ENCODE measurements around the gene APAF1.
A peak's percentile ranks its signal among the peaks of the same experiment; 100 is the strongest.

APAF1 gene

GRCh38 chr12:98770230-98770629, 125.1 kb downstream of the APAF1 start (continued):
- no peak for TF ChIP-seq ZNF398 (tag by site-specific recombination; IDR thresholded peaks at IDR 0.05)
- TF ChIP-seq PRDM6 (tag by site-specific recombination; IDR thresholded peaks at IDR 0.05): peak; percentile 58
- TF ChIP-seq ZNF585B (tag by site-specific recombination; IDR thresholded peaks at IDR 0.05): no peak
- no peak for TF ChIP-seq ZNF610 (tag by site-specific recombination; IDR thresholded peaks at IDR 0.05; ENCODE audit: borderline replicate concordance)
- no peak for TF ChIP-seq SCRT2 (tag by site-specific recombination; IDR thresholded peaks at IDR 0.05)
- no peak for TF ChIP-seq ZBTB20 (tag by site-specific recombination; IDR thresholded peaks at IDR 0.05)
- TF ChIP-seq ZNF175 (tag by site-specific recombination; IDR thresholded peaks at IDR 0.05): no peak
- no peak for TF ChIP-seq ZBTB8A (tag by site-specific recombination; IDR thresholded peaks at IDR 0.05)
- no peak for TF ChIP-seq ZNF544 (tag by site-specific recombination; IDR thresholded peaks at IDR 0.05)
- no peak for TF ChIP-seq PBX3 (CRISPR knock-in tag; IDR thresholded peaks at IDR 0.05)
- 0 out of 2 replicates have a peak, but pooled peaks have one; percentile 1 for TF ChIP-seq PRDM1 (tag by site-specific recombination; IDR thresholded peaks at IDR 0.05)
- TF ChIP-seq ZNF133 (tag by site-specific recombination; IDR thresholded peaks at IDR 0.05): no peak
- no peak for TF ChIP-seq ZNF280D (tag by site-specific recombination; IDR thresholded peaks at IDR 0.05)
- no peak for TF ChIP-seq ZNF561 (tag by site-specific recombination; IDR thresholded peaks at IDR 0.05; ENCODE audit: borderline replicate concordance)
- no peak for TF ChIP-seq ZBTB48 (tag by site-specific recombination; IDR thresholded peaks at IDR 0.05)
- no peak for TF ChIP-seq ZSCAN30 (tag by site-specific recombination; IDR thresholded peaks at IDR 0.05)
- TF ChIP-seq ZNF624 (tag by site-specific recombination; IDR thresholded peaks at IDR 0.05): no peak
- peak; percentile 62; the same call in 1 of the 2 replicates for TF ChIP-seq ZBTB44 (tag by site-specific recombination; IDR thresholded peaks at IDR 0.05)
- TF ChIP-seq ZNF747 (tag by site-specific recombination; IDR thresholded peaks at IDR 0.05): no peak
- 0 out of 2 replicates have a peak, but pooled peaks have one; percentile 31 for TF ChIP-seq OVOL3 (tag by site-specific recombination; IDR thresholded peaks at IDR 0.05)
- TF ChIP-seq OSR2 (tag by site-specific recombination; IDR thresholded peaks at IDR 0.05): 0 out of 2 replicates have a peak, but pooled peaks have one; percentile 30
- no peak for TF ChIP-seq ZNF324 (tag by site-specific recombination; IDR thresholded peaks at IDR 0.05)
- no peak for TF ChIP-seq ZIC2 (tag by site-specific recombination; IDR thresholded peaks at IDR 0.05)
- peak; percentile 67; the same call in 1 of the 2 replicates for TF ChIP-seq ZNF549 (tag by site-specific recombination; IDR thresholded peaks at IDR 0.05)
- TF ChIP-seq ZNF366 (tag by site-specific recombination; conservative IDR thresholded peaks at IDR 0.05): peak; percentile 27; the same call in 1 of the 2 replicates
- peak; percentile 15; the same call in 1 of the 2 replicates for TF ChIP-seq PRDM4 (tag by site-specific recombination; IDR thresholded peaks at IDR 0.05)
- no peak for TF ChIP-seq PATZ1 (tag by site-specific recombination; IDR thresholded peaks at IDR 0.05)
